HG03558 (cell line): Measurements from ENCODE around the gene PGBD1.

ENCODE experiments used
- ATAC-seq: cut with Tn5 transposase; IDR thresholded peaks from one replicate; pipeline ENCODE4 v1.9.1; 2021; ENCODE audit warnings: moderate number of reproducible peaks; ENCODE audit not compliant: unreplicated experiment; ENCODE audit errors: extremely low read depth

Gene PGBD1

GRCh38 chr6:28334286-28335039 is 53.1 kb downstream of the PGBD1 start:
- no peak for ATAC-seq

DNA sequence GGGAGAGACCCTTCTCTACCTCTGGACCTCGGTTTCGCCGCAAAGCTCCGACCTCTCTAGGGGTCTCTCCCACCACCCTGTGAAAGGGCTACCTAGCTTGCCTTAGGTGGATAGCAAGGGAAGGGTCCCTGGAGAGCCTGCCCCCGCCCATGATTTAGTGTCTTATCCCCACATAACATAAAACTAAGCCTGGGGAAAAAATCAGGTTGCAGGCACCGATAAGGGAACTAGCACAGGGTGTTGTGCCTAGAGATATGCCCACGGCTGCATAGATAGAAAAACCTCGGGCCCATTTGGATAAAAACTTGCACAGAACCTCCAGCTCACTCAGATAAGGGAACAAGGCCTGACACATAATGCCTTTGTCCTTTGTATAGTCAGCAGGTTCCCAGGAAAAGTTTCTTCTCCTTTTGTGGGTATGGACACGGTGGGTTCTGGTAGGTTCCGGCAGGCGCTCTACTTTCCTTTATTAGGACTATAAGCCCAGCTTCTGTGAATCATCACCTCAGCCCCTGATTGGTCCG is 53.7 kb downstream of the PGBD1 start:
- ATAC-seq = no peak

- ATAC-seq = no peak
Measured at GRCh38 chr6:28335564-28336283, 54.4 kb downstream of the PGBD1 start, which contains the start of gene ZSCAN31. ZSCAN31 (minus strand) TSS chr6:28336148; CDS start chr6:28329683, 6,465 bp downstream.

GRCh38 chr6:28336284-28337120 is 55.1 kb downstream of the PGBD1 start:
- ATAC-seq = no peak

- no peak for ATAC-seq
Measured at GRCh38 chr6:28337121-28337520, 55.7 kb downstream of the PGBD1 start.

GRCh38 chr6:28340310-28341095 is 59.1 kb downstream of the PGBD1 start:
- ATAC-seq = no peak

GRCh38 chr6:28343898-28344677 is 62.7 kb downstream of the PGBD1 start:
- no peak for ATAC-seq

DNA sequence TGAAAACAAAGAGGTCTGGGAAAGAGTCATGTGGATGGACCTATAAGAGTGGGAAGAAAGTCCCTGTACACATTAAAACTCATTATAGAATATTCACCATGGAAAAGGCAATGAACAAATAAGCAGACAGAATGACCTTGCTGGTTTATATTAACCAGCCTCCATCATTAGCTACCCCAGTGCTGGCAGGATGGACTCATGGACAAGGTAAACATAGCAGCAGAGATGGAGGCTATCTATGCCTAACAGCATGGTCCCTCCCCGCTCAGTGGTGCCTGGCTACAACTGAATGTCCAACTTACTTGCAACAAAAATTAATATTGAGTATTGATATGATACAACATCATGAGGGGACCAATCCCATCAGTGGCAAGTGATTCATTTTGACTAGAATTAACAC is 63.8 kb downstream of the PGBD1 start:
- ATAC-seq = no peak

DNA sequence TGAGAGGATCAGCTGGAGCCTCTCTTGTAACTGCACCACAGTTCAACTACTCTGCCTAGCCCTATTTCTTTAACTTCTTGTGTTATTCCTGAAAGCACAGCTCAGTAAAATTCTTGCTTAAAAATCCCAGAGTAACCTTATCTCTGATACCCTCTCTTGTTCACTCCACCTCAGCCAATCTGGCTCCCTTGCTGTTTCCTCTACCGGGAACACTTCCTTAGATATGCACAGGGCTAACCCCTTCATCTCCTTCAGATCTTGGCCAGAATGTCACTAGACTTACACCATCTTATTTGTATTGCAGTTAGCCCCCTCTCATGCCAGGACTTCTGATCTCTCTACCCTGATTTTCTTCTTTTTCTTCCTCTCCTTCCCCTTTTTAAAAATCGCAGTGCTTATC is 65.7 kb downstream of the PGBD1 start:
- ATAC-seq = no peak

DNA sequence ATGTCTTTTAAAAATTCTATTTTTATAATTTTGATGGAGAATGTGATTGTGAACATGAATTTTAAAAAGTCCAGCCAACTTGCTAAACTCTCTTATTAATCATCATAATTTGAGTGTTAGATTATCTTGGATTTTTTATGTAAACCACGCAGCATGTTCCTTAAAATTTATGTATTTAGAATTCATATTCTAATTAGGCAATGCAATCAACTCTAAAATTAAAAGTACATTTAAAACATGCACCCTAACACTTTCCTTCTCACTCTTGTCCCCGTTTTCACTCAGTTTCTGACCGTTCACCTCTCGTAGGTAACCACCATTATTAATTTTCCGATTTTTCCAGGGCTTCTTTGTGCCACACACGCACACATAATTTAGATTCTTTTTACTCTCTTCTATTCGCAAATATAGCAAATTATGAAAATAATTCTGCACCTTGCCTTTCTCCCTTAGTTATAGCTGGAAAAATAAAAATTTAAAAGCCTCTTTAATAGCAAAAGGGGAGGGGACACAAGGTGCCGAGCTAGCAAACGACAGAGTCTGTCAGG is 68.0 kb downstream of the PGBD1 start:
- ATAC-seq = no peak

- peak; percentile 64 for ATAC-seq
Measured at GRCh38 chr6:28349892-28350737, 68.7 kb downstream of the PGBD1 start, which contains the start of gene ZKSCAN3. ZKSCAN3 (plus strand) TSS chr6:28349947; CDS start chr6:28359587, 9,640 bp downstream.

DNA sequence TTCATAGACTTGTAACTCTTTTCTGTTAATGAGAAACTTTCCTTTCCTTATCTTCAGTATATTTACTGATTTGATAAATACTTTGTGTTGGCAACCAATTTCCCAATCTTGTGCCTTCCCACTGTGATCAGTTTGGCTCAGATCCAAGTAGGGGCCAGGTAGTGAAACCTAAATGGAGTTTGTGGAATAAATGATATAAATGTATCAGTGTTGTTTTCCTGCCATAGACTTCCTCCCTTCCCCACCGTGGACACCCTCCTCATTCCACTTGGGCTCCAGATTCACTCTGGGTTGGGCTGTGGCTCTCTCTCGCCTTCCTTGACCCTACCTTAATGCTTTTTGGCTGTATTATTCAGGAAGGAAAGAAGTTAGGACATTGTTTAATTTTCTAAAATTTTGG is 69.7 kb downstream of the PGBD1 start:
- no peak for ATAC-seq

GRCh38 chr6:28351493-28351925 is 70.1 kb downstream of the PGBD1 start:
- no peak for ATAC-seq
